ENCODE data around the gene RPL18A. TPM values are rescaled to one million over a fixed set of nuclear protein-coding genes. Genes with fewer than 3 reads are reported as not detected.

Gene RPL18A
- total and polyA plus RNA-seq, 2 donors (not counting 1 experiment from before 2014, with no cell fraction given): 3,228 to 3,761 TPM

DNA sequence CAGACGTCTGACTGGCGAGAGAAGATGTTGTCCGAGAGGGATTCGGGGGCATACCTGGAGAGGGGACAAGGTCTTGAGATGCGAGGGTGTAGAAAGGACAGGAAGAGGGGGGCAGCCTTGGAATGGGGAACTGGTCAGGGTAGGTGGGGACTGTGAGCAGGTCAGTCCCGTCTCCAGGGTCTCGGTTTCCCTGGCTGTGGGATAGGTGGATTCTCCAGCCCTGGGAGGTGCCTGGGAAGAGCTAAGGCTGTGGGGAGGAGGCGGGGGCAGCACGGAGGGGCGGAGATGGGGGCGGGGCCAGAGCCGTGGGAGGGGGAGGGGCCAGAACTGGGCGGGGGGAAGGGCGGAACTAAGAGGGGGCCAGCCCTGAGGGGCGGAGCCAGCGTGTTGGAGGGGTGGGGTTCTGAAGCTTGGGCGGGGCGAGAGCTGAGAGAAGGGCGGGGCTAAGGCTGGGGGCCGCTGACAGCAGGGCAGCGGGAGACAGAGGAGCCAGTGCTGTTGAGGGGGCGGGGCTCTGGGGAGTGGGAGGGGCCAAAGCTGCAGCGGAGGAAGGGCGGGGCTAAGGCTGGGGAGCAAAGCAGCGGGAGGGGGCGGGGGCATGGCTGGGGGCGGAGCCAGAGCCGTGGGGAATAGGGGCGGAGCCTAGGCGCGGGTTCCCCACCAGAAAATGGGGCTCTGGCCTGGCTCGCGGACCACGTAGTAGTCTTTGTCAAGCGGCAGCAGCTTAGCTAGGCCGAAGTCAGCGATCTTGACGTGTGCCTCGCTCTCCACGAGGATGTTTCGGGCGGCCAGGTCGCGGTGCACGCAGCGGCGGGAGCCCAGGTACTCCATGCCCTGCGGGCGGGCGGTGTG is 28.9 kb upstream of the RPL18A start:
- no peaks in the 10 kb centered on the region for H3K27me3 ChIP-seq (replicated peaks in 1 of 4; ENCODE audit: control extremely low read depth in 1 of 4, control insufficient read depth in 3 of 4, insufficient read depth in 4 of 4, low read length in 3 of 4)
- ChIA-PET POLR2A (interaction anchor here (1.0 kb wide), 1 partner anchor 17 kb away, joined by 11 read pairs; the partner anchor contains the start of gene JAK3), CTCF (interaction anchor here (1.2 kb wide), 1 partner anchor 127 kb away, joined by 3 read pairs; no protein-coding TSS in a partner anchor)
- H3K27ac ChIP-seq (ENCODE audit: low read length in 2 of 2): no peak overlapping the region
- WGBS (ENCODE audit: insufficient coverage): 94% methylated on average over 44 of the region's 50 CpGs
- no peaks in the 10 kb centered on the region for H3K4me1 Mint-ChIP-seq
- H3K9me3 Mint-ChIP-seq (ENCODE audit: insufficient read depth): no peaks in the 10 kb centered on the region
- H4K20me1 ChIP-seq (ENCODE audit: control insufficient read depth, insufficient read depth, low read length, poor library complexity, severe bottlenecking): peaks cover 28% of the 10 kb centered on the region
- no peaks in the 10 kb centered on the region for H3K27me3 Mint-ChIP-seq
- DNase-seq (peak; percentile 38), ATAC-seq (ENCODE audit: low read depth) (peak; percentile 46)
- H3K79me2 ChIP-seq (ENCODE audit: control insufficient read depth, insufficient read depth, low read length): peaks cover 2% of the 10 kb centered on the region
- TF ChIP-seq, protein P1, sequence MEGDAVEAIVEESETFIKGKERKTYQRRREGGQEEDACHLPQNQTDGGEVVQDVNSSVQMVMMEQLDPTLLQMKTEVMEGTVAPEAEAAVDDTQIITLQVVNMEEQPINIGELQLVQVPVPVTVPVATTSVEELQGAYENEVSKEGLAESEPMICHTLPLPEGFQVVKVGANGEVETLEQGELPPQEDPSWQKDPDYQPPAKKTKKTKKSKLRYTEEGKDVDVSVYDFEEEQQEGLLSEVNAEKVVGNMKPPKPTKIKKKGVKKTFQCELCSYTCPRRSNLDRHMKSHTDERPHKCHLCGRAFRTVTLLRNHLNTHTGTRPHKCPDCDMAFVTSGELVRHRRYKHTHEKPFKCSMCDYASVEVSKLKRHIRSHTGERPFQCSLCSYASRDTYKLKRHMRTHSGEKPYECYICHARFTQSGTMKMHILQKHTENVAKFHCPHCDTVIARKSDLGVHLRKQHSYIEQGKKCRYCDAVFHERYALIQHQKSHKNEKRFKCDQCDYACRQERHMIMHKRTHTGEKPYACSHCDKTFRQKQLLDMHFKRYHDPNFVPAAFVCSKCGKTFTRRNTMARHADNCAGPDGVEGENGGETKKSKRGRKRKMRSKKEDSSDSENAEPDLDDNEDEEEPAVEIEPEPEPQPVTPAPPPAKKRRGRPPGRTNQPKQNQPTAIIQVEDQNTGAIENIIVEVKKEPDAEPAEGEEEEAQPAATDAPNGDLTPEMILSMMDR (IDR thresholded peaks at IDR 0.05): no peak
- no peak for TF ChIP-seq EZH2 (IDR thresholded peaks at IDR 0.05; ENCODE audit: borderline replicate concordance, insufficient read depth, low read depth, low read length, poor library complexity, severe bottlenecking)
- H2AFZ ChIP-seq (ENCODE audit: insufficient read depth, low read depth, low read length, poor library complexity, severe bottlenecking): no peak overlapping the region
- H3K4me3 Mint-ChIP-seq: no peak overlapping the region
- no peak overlapping the region for H3K4me3 ChIP-seq (ENCODE audit: control extremely low read depth in 1 of 5, extremely low read depth in 1 of 5, insufficient read depth in 1 of 5, low read depth in 2 of 5, low read length in 4 of 5)
- no peak overlapping the region for H3K9ac ChIP-seq (ENCODE audit: low read length)
- no peaks in the 10 kb centered on the region for H3K4me1 ChIP-seq (ENCODE audit: control insufficient read depth in 2 of 2, insufficient read depth in 2 of 2, low read length in 2 of 2)
- intact Hi-C loops (cut with micrococcal nuclease): no loop called here
- no peak overlapping the region for H3K4me2 ChIP-seq (replicated peaks; ENCODE audit: low read depth, low read length, poor library complexity, severe bottlenecking)
- H3K9me3 ChIP-seq (ENCODE audit: control extremely low read depth in 1 of 3, control insufficient read depth in 2 of 3, insufficient read depth in 1 of 3, low read length in 2 of 3): peaks cover 0 to 7% (median 0%) of the 10 kb centered on the region in 3 donors
- peaks cover 1 to 65% of the 10 kb centered on the region in 2 experiments for H3K36me3 ChIP-seq (replicated peaks in 1 of 2; ENCODE audit: control extremely low read depth in 1 of 2, control insufficient read depth in 1 of 2, extremely low read depth in 1 of 2, insufficient read depth in 2 of 2, low read length in 1 of 2)
- H3K27ac Mint-ChIP-seq: no peak overlapping the region

DNA sequence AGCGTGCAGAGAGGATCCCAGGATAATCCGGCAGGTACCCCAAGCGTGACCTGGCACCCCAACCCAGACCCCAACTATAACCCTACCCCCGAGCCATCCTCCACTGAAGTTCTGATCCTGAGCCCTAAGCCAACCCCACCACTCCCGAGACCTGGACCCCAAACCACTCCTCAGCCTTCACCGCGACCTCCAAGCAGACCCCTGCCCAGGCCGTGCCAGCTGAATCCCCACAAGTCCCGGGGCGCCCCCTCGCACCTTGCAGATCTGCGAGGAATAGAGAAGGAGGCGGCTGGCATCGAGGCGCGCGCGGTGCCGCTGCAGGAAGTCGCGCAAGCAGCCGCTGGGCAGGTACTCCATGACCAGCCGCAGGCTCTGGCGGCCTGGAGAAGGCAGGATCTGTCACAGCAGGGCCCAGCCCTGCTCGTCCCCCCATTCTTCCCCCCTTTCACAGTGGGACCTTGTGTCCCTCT is 28.3 kb upstream of the RPL18A start:
- no peak overlapping the region for H3K9ac ChIP-seq (ENCODE audit: low read length)
- H4K20me1 ChIP-seq (ENCODE audit: control insufficient read depth, insufficient read depth, low read length, poor library complexity, severe bottlenecking): peaks cover 28% of the 10 kb centered on the region
- H2AFZ ChIP-seq (ENCODE audit: insufficient read depth, low read depth, low read length, poor library complexity, severe bottlenecking): no peak overlapping the region
- ATAC-seq (ENCODE audit: low read depth): no peak
- POLR2A ChIA-PET: no interaction called here
- no peak overlapping the region for H3K4me3 ChIP-seq (ENCODE audit: control extremely low read depth in 1 of 5, extremely low read depth in 1 of 5, insufficient read depth in 1 of 5, low read depth in 2 of 5, low read length in 4 of 5)
- peaks cover 1 to 70% of the 10 kb centered on the region in 2 experiments for H3K36me3 ChIP-seq (replicated peaks in 1 of 2; ENCODE audit: control extremely low read depth in 1 of 2, control insufficient read depth in 1 of 2, extremely low read depth in 1 of 2, insufficient read depth in 2 of 2, low read length in 1 of 2)
- no peak overlapping the region for H3K27ac Mint-ChIP-seq
- 98% methylated on average over 24 of the region's 25 CpGs for WGBS (ENCODE audit: insufficient coverage)
- peaks cover 0 to 7% (median 0%) of the 10 kb centered on the region in 3 donors for H3K9me3 ChIP-seq (ENCODE audit: control extremely low read depth in 1 of 3, control insufficient read depth in 2 of 3, insufficient read depth in 1 of 3, low read length in 2 of 3)
- TF ChIP-seq EZH2 (IDR thresholded peaks at IDR 0.05; ENCODE audit: borderline replicate concordance, insufficient read depth, low read depth, low read length, poor library complexity, severe bottlenecking): no peak
- TF ChIP-seq, protein P1 (IDR thresholded peaks at IDR 0.05): no peak
- no peaks in the 10 kb centered on the region for H3K4me1 Mint-ChIP-seq
- H3K4me3 Mint-ChIP-seq: no peak overlapping the region
- intact Hi-C loops (cut with micrococcal nuclease): no loop called here
- H3K4me2 ChIP-seq (replicated peaks; ENCODE audit: low read depth, low read length, poor library complexity, severe bottlenecking): no peak overlapping the region
- no peaks in the 10 kb centered on the region for H3K9me3 Mint-ChIP-seq (ENCODE audit: insufficient read depth)
- CTCF ChIA-PET: no interaction called here
- no peak overlapping the region for H3K27ac ChIP-seq (ENCODE audit: low read length in 2 of 2)
- H3K4me1 ChIP-seq (ENCODE audit: control insufficient read depth in 2 of 2, insufficient read depth in 2 of 2, low read length in 2 of 2): no peaks in the 10 kb centered on the region
- H3K79me2 ChIP-seq (ENCODE audit: control insufficient read depth, insufficient read depth, low read length): peaks cover 2% of the 10 kb centered on the region
- DNase-seq: no peak
- H3K27me3 ChIP-seq (replicated peaks in 1 of 4; ENCODE audit: control extremely low read depth in 1 of 4, control insufficient read depth in 3 of 4, insufficient read depth in 4 of 4, low read length in 3 of 4): no peaks in the 10 kb centered on the region
- no peaks in the 10 kb centered on the region for H3K27me3 Mint-ChIP-seq

Measured in B cell (primary cell).